Esophagus mucosa (tissue), 1 donor: Measurements from ENCODE around the gene EIF4B. TPM values are rescaled to one million over a fixed set of nuclear protein-coding genes. Genes with fewer than 3 reads are reported as not detected.

Source experiments
- ATAC-seq: fragments of 200-7000 bp; cut with Tn5 transposase; one replicate; pipeline ENCODE4 v1.9.1; 2020
- total RNA-seq: library from RNA; stranded (reverse); gene quantifications from one replicate; pipeline ENCODE4 v1.2.4, GENCODE V29; 2023
- donor health status: DM: yes; HTN: yes; CAD: no.

The EIF4B gene
- total RNA-seq, 1 donor from 2014 or later, result 344 TPM

DNA sequence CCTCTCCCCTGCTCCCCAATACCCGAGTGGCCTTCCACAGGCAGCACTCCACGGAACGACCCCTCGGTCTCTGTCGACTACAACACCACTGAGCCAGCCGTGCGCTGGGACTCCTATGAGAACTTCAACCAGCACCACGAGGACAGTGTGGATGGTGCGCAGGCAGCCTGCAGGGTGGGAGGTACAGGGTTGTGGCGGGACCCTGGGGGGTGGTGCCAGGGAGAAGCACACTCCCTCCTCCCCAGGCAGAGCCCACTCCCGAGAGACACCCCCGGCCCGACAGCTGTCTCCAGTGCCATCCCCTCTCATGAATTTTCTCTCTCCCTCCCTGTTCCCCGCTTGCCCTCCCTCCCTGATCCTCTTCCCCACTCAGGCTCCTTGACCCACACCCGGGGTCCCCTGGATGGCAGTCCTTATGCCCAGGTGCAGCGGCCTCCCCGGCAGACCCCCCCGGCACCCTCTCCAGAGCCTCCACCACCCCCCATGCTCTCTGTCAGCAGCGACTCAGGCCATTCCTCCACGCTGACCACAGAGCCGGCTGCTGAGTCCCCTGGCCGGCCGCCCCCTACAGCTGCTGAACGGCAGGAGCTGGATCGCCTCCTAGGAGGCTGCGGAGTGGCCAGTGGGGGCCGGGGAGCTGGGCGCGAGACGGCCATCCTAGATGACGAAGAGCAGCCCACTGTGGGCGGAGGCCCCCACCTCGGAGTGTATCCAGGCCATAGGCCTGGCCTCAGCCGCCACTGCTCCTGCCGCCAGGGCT lies 52.6 kb downstream of the EIF4B start:
- no peak for ATAC-seq

DNA sequence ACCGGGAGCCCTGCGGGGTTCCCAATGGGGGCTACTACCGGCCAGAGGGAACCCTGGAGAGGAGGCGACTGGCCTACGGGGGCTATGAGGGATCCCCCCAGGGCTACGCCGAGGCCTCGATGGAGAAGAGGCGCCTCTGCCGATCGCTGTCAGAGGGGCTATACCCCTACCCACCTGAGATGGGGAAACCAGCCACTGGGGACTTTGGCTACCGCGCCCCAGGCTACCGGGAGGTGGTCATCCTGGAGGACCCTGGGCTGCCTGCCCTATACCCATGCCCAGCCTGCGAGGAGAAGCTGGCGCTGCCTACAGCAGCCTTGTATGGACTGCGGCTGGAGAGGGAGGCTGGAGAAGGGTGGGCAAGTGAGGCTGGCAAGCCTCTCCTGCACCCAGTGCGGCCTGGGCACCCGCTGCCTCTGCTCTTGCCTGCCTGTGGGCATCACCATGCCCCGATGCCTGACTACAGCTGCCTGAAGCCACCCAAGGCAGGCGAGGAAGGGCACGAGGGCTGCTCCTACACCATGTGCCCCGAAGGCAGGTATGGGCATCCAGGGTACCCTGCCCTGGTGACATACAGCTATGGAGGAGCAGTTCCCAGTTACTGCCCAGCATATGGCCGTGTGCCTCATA lies 53.3 kb downstream of the EIF4B start:
- ATAC-seq, result no peak

DNA sequence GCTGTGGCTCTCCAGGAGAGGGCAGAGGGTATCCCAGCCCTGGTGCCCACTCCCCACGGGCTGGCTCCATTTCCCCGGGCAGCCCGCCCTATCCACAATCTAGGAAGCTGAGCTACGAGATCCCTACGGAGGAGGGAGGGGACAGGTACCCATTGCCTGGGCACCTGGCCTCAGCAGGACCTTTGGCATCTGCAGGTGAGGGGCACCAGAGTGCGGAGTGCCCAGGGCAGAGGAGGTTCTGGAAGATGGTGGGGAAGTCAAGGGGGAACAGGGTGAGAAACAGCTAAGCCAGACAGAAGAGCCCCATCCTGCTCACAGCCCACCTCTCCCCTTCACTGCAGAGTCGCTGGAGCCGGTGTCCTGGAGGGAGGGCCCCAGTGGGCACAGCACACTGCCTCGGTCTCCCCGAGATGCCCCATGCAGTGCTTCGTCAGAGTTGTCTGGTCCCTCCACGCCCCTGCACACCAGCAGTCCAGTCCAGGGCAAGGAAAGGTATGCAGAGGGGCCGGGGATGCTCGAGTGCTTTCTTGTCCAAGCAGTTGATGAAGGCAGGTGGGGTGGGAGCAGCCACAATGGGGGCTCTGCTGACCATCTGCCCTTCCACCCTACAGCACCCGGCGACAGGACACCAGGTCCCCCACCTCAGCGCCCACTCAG lies 53.9 kb downstream of the EIF4B start:
- no peak for ATAC-seq

GRCh38 chr12:53060721-53061276 lies 54.5 kb downstream of the EIF4B start:
- no peak for ATAC-seq

DNA sequence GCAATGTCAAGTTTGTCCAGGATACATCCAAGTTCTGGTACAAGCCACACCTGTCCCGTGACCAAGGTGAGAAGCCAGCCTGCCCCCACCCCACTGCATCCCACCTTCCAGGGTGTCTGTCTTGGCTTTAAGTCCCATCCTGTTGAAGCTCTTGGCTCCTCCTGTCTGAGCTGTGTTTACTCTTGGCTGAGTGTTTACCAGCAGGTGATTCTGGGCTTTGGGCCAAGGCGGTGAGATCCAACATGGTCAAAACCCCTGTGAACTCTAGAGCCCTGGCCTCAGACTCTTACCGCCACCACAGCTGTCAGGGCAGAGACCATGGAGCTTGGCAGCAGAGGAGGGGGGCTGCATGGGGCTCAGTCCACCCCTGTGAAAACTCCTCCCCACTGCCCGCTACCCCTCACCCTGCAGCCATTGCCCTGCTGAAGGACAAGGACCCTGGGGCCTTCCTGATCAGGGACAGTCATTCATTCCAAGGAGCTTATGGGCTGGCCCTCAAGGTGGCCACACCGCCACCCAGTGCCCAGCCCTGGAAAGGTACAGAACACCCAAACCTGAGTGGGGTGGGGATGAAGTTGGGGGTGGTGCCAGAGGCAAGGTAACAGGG lies 55.3 kb downstream of the EIF4B start:
- peak; percentile 40 for ATAC-seq

GRCh38 chr12:53062011-53062961 lies 56.0 kb downstream of the EIF4B start:
- no peak for ATAC-seq

DNA sequence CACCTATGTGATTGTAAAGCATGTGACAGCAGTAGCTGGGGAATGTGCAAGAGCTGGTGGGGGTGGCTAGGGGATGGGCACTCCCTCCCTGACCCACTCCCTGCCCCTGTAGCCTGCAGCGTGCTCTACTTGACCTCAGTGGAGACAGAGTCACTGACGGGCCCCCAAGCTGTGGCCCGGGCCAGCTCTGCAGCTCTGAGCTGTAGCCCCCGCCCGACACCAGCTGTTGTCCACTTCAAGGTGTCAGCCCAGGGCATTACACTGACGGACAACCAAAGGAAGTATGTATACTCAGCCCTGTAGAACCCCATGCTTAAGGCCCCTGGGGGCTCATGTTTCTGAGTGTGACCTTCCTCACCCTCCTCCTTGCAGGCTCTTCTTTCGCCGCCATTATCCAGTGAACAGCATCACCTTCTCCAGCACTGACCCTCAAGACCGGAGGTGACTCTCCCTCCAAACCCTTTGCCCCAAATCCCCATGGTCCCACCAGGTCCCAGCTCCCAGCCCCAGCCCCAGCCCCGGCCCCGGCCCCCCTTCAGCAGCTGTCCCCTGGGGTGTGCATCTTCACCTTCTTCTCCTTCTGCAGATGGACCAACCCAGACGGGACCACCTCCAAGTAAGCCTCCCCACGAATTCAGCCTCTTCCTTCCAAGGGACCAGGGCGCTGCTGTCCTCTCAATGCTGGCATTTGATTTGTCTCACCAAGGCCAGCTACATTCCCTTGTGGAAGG lies 56.9 kb downstream of the EIF4B start:
- ATAC-seq, result no peak

DNA sequence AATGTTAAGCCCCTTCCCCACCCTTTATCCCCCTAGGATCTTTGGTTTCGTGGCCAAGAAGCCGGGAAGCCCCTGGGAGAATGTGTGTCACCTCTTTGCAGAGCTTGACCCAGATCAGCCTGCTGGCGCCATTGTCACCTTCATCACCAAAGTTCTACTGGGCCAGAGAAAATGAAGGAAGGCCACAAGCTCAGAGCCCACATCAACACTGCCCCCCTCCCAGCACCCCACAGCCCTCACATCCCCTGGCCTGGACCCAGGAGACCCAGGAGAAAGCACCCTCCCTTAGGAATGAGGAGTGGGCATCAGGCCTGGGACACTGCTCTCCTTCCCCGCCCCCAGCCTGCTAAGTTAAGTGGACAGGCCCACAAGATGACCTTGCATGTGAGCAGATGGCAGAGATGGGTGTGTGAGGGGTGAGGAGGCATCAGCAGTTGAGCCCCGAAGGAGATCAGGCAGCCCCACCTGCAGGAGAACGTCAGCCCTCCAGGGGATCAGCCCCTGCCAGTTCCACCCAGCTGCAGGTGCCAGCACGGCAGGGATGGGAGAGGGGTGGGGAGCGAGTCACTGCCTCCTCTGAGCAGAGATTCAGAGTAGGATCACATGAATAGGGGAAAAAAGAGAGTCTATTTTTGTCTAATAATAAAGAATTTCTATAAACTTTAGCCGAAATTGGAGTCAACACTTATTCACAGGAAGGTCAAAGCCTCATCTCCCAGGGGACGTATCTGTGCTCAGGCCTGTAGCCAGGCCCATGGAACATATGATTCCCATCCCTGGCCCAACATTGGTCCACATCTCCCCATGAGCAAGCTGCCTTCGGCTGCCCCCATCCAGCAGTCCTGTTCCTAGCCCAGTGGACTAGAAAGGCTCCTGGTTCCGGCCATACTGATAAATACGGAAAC lies 57.7 kb downstream of the EIF4B start:
- no peak for ATAC-seq

DNA sequence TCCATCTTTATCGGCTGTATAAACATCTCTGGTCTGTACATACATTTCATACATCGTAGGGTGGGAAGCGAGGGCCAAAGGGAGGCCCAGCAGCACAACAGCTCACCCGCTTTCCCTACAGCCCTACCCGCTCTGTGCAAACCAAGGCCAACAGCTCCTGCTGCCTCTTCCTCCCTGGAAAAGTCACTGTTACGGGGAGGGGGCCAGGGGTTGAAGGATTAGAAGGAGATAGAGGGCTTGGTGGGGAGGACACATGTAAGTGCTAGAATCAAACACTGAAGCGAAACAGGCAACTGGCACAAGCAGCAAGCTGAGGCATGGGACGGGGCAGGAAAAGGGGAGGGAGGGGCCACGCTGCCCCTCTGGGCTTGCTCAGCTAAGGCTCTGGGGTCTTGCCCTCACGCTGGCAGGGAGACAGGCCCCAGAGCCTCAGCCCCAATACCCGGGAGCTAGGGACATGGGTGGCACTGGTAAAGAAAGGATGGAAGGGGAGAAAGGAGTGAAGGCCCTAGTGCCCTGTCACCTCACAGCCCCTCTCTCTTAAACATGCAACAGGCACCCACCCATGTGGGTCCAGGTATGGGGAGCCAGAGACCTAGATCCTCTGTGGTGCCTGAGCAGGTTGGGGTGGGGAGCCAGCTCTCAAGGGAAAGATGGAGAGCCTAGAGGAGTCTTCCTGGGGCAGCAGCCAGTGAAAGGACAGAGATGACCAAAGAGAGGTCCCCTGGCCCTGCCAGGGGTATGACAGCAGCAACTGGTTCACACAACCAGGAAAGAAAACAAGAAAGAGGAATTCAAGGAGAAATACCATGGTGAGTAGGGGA lies 58.6 kb downstream of the EIF4B start:
- no peak for ATAC-seq

GRCh38 chr12:53065470-53065869 lies 59.2 kb downstream of the EIF4B start:
- ATAC-seq, result no peak

DNA sequence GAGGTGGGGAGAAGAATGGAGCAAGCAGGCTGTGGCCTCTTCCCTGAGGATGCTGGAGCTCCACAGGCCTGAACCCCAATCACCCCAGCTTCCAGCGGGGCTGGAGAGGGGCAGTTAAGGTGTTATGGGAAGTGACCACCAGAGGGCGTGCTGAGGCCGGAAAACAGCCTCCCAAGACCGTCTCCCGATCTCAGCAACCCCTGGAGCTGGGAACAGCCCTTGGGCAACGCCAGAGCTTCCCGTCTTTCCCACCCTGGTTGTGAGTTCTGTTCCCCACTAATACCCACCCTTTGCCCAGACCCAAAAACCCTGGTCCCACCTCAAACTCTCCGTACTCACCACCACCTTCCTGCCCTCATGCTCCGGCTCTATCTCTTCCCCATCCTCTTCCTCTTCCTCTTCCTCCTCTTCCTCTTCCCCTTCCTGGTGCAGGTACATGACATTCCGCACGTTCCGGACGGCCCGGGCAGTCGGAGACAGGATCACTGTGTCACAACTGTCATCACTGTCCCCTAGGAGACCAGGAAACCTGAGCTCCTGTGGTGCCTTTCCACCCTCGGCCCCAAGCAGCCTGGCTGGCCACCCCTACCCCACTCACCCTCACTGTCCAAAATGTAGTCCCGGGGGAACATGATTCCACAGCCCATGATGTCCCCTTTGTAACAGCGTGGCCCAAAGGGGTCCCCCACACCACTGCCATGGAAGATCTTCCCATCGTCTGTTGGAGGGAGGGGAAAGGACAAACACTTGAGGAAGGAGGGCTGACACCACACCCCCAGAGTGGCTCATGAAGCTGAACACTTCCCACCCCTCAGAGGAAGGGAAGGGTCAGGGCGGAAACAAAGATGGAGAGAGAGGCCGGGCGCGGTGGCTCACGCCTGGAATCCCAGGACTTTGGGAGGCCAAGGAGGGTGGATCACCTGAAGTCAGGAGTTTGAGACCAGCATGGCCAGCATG lies 60.0 kb downstream of the EIF4B start:
- peak; percentile 56 for ATAC-seq

- no peak for ATAC-seq
Observed at GRCh38 chr12:53067074-53067992, 61.1 kb downstream of the EIF4B start.

GRCh38 chr12:53067993-53068770 lies 61.9 kb downstream of the EIF4B start:
- no peak for ATAC-seq

DNA sequence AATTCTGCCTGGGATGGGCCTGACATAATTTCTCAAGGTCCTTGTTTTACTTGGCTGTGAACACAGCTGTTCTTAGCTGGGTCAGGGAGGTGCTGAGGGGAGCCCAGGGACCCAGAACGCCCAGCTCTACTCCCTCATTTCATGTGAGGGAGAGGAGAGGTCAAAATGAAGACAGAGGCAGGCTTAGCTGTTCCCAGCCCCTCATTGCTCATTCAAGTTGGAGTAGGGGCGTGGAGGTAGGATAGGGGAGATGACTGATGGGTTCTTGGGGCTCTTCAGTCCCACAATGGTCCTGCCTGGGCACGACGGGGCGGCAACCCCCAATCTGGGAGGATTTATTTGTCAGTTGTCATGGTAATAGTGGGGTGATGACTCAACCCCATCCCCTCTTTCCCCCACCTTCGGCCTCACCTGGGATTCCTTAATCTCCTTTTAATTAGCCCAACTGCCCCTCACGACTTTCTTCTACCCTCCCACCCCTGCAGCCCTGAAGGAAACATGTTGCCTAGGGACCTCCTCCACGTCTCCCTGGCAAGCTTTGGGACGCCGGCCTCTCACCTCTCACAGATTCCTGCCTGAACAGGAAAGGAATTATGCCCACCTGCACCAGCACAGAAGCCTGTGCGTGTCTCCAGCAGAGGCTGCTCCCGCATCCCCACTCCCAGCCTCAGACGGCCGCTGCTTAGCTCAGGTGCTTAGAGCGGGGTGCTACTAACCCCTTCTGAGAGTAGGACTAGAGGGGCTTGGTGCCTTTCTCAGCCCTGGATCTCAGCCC lies 62.7 kb downstream of the EIF4B start:
- ATAC-seq, result peak; percentile 13
